HCT116 (cell line): ENCODE measurements around the gene KIAA1328.

ENCODE experiments used
- EZH2 ChIP-seq: fragments of 200-600 bp; sonication (generic); IDR thresholded peaks from 2 replicates; pipeline ENCODE4 v1.6.1; 2017; ENCODE audit warnings: antibody characterized with exemption, mixed run types
- MAX ChIP-seq: IDR thresholded peaks from 2 replicates; pipeline ENCODE4 v1.6.1; 2012
- POLR2A ChIP-seq: IDR thresholded peaks from 2 replicates; pipeline ENCODE4 v1.7.0; 2011; ENCODE audit warnings: borderline replicate concordance; ENCODE audit not compliant: insufficient read depth, insufficient read length; ENCODE audit errors: extremely low read depth
- POLR2AphosphoS5 ChIP-seq: IDR thresholded peaks from 2 replicates; pipeline ENCODE4 v1.6.1; 2011; ENCODE audit warnings: mild to moderate bottlenecking, low read depth, low read length, moderate library complexity
- SIN3A ChIP-seq: IDR thresholded peaks from 2 replicates; pipeline ENCODE4 v1.6.1; 2012; ENCODE audit warnings: low read depth
- ZBTB33 ChIP-seq: IDR thresholded peaks from 2 replicates; pipeline ENCODE4 v1.6.1; 2011; ENCODE audit warnings: mild to moderate bottlenecking, low read length, moderate library complexity; ENCODE audit not compliant: insufficient replicate concordance; ENCODE audit errors: extremely low read depth
- TF ChIP-seq, protein P1 (sequence below), 3 experiments: fragments of 200-600 bp in 1 of 3; sonication (generic) in 1 of 3; IDR thresholded peaks in 2 of 3; conservative IDR thresholded peaks in 1 of 3; 2 replicates each; pipeline ENCODE4 v1.5.1; 2012 to 2017; ENCODE audit warnings: low read depth in 2 of 3, low read length in 2 of 3, antibody characterized with exemption in 1 of 3, borderline replicate concordance in 1 of 3, control low read depth in 1 of 3, mild to moderate bottlenecking in 1 of 3, mixed read lengths in 1 of 3, mixed run types in 1 of 3, moderate library complexity in 1 of 3; ENCODE audit not compliant: insufficient read depth in 1 of 3

GRCh38 chr18:37275237-37275741, 446.4 kb downstream of the KIAA1328 start:
- TF ChIP-seq, protein P1, sequence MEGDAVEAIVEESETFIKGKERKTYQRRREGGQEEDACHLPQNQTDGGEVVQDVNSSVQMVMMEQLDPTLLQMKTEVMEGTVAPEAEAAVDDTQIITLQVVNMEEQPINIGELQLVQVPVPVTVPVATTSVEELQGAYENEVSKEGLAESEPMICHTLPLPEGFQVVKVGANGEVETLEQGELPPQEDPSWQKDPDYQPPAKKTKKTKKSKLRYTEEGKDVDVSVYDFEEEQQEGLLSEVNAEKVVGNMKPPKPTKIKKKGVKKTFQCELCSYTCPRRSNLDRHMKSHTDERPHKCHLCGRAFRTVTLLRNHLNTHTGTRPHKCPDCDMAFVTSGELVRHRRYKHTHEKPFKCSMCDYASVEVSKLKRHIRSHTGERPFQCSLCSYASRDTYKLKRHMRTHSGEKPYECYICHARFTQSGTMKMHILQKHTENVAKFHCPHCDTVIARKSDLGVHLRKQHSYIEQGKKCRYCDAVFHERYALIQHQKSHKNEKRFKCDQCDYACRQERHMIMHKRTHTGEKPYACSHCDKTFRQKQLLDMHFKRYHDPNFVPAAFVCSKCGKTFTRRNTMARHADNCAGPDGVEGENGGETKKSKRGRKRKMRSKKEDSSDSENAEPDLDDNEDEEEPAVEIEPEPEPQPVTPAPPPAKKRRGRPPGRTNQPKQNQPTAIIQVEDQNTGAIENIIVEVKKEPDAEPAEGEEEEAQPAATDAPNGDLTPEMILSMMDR (IDR thresholded peaks at IDR 0.05 in 2 of 3, conservative IDR thresholded peaks at IDR 0.05 in 1 of 3; ENCODE audit: borderline replicate concordance in 1 of 3, insufficient read depth in 1 of 3, low read depth in 2 of 3, low read length in 2 of 3) = no peak
- TF ChIP-seq ZBTB33 (no peak), SIN3A (no peak), POLR2A (no peak), POLR2AphosphoS5 (no peak), MAX (no peak), EZH2 (no peak)
